A549 (cell line): ENCODE data around the gene SNW1. TPM values are rescaled to one million over a fixed set of nuclear protein-coding genes. Genes with fewer than 3 reads are reported as not detected.

ENCODE experiments used
- ATAC-seq, 2 experiments: fragments of 200-7000 bp in 1 of 2; fragments of >200 bp in 1 of 2; cut with Nextera tagmentation in 1 of 2; cut with Tn5 transposase in 1 of 2; 3 replicates each; pipeline versions ENCODE4 v1.8.0 to v1.9.1; 2018 to 2020; ENCODE audit warnings: mild to moderate bottlenecking in 1 of 2, moderate library complexity in 1 of 2
- CTCF ChIA-PET: fragments of 300-600 bp; sonication (Branson Sonifier 250); formaldehyde crosslinking; extraction: SDS; loops from one replicate; lab custom pipeline; 2021; ENCODE audit warnings: antibody characterized with exemption, inconsistent platforms; lab: Yijun Ruan, JAX
- POLR2A ChIA-PET: fragments of 350-600 bp; formaldehyde crosslinking; extraction: SDS; loops from one replicate; lab custom pipeline; 2021; ENCODE audit warnings: antibody characterized with exemption, inconsistent platforms; lab: Yijun Ruan, JAX
- DNase-seq, 2 experiments: peaks; one replicate each; pipeline versions ENCODE4 v3.0.0 to v3.0.0-alpha.2; 2011 to 2016; ENCODE audit warnings: low read depth in 1 of 2, low spot score in 1 of 2
- FAIRE-seq: peaks from 2 replicates; lab custom pipeline; 2011; peaks lifted over from hg19 to GRCh38; lab: Jason Lieb, UNC
- H3K27ac ChIP-seq, 2 experiments: fragments of >200 bp; sonication (Bioruptor Twin); formaldehyde crosslinking; 3 replicates each; pipeline ENCODE4 v1.5.1; 2016 to 2017
- H3K4me1 ChIP-seq: fragments of >200 bp; sonication (Bioruptor Twin); formaldehyde crosslinking; 3 replicates; pipeline ENCODE4 v1.6.1; 2016
- H3K4me2 ChIP-seq: fragments of >200 bp; sonication (Bioruptor Twin); formaldehyde crosslinking; 3 replicates; pipeline ENCODE4 v1.6.1; 2016
- H3K4me3 ChIP-seq: fragments of >200 bp; sonication (Bioruptor Twin); formaldehyde crosslinking; 3 replicates; pipeline ENCODE4 v1.5.1; 2016
- H3K9me3 ChIP-seq: fragments of >200 bp; sonication (Bioruptor Twin); formaldehyde crosslinking; 3 replicates; pipeline ENCODE4 v1.6.1; 2016
- CBX2 ChIP-seq: fragments of 200-600 bp; sonication (generic); IDR thresholded peaks from 2 replicates; pipeline ENCODE4 v1.6.1; 2016; ENCODE audit warnings: low read depth, mild to moderate bottlenecking, borderline replicate concordance
- CEBPB ChIP-seq, 2 experiments: fragments of >200 bp in 1 of 2; sonication (Bioruptor Twin) in 1 of 2; formaldehyde crosslinking in 1 of 2; IDR thresholded peaks; 2 replicates each; pipeline ENCODE4 v1.6.1; 2012 to 2016
- CHD4 ChIP-seq: fragments of 200-600 bp; sonication (generic); IDR thresholded peaks from 2 replicates; pipeline ENCODE4 v1.6.1; 2016; ENCODE audit warnings: antibody characterized with exemption, mild to moderate bottlenecking, borderline replicate concordance
- CTCF ChIP-seq: fragments of >200 bp; sonication (Bioruptor Twin); formaldehyde crosslinking; IDR thresholded peaks from 3 replicates; pipeline ENCODE4 v1.5.1; 2016
- E2F6 ChIP-seq: IDR thresholded peaks from 2 replicates; pipeline ENCODE4 v1.6.1; 2012; ENCODE audit warnings: low read depth, borderline replicate concordance
- EHMT2 ChIP-seq: fragments of 200-600 bp; sonication (generic); IDR thresholded peaks from 2 replicates; pipeline ENCODE4 v1.6.1; 2016; ENCODE audit warnings: antibody characterized with exemption, low read depth, mild to moderate bottlenecking, moderate library complexity
- EP300 ChIP-seq, 2 experiments: fragments of >200 bp; sonication (Bioruptor Twin); formaldehyde crosslinking; IDR thresholded peaks; 2 replicates in 1 of 2; 3 replicates in 1 of 2; pipeline ENCODE4 v1.6.1; 2016 to 2017
- ESRRA ChIP-seq: fragments of 150-350 bp; IDR thresholded peaks from 2 replicates; pipeline ENCODE4 v1.6.1; 2014; ENCODE audit warnings: mild to moderate bottlenecking, low read length, borderline replicate concordance
- FOSL2 ChIP-seq, 2 experiments: fragments of 450-650 bp in 1 of 2; fragments of >200 bp in 1 of 2; sonication (Bioruptor Twin) in 1 of 2; formaldehyde crosslinking; IDR thresholded peaks; 2 replicates each; pipeline versions ENCODE4 v1.5.0 to v1.6.1; 2016 to 2020; ENCODE audit warnings: mild to moderate bottlenecking in 1 of 2, moderate library complexity in 1 of 2
- GATA3 ChIP-seq: IDR thresholded peaks from 2 replicates; pipeline ENCODE4 v1.6.1; 2012; ENCODE audit warnings: borderline replicate concordance
- HDAC2 ChIP-seq: fragments of 200-600 bp; sonication (generic); IDR thresholded peaks from 2 replicates; pipeline ENCODE4 v1.6.1; 2016
- HES2 ChIP-seq: fragments of >200 bp; sonication (Bioruptor Twin); formaldehyde crosslinking; IDR thresholded peaks from 2 replicates; pipeline ENCODE4 v1.6.1; 2016
- HOXB5 ChIP-seq: fragments of 250-450 bp; sonication (Bioruptor Pico); IDR thresholded peaks from 2 replicates; pipeline ENCODE4 v1.5.0; 2020; ENCODE audit warnings: mild to moderate bottlenecking, moderate library complexity
- JUNB ChIP-seq: fragments of >200 bp; sonication (Bioruptor Twin); formaldehyde crosslinking; IDR thresholded peaks from 2 replicates; pipeline ENCODE4 v1.6.1; 2016
- MAFK ChIP-seq: fragments of 450-650 bp; IDR thresholded peaks from 2 replicates; pipeline ENCODE4 v1.6.1; 2014; ENCODE audit not compliant: partially characterized antibody
- MAX ChIP-seq: IDR thresholded peaks from 2 replicates; pipeline ENCODE4 v1.6.1; 2012
- NR3C1 ChIP-seq: fragments of >200 bp; sonication (Bioruptor Twin); formaldehyde crosslinking; IDR thresholded peaks from 3 replicates; pipeline ENCODE4 v1.6.1; 2017
- PHF8 ChIP-seq: fragments of 200-600 bp; sonication (generic); IDR thresholded peaks from 2 replicates; pipeline ENCODE4 v1.6.1; 2016; ENCODE audit warnings: low read depth, mild to moderate bottlenecking, antibody characterized with exemption, moderate library complexity, borderline replicate concordance
- POLR2A ChIP-seq: IDR thresholded peaks from 2 replicates; pipeline ENCODE4 v1.6.1; 2012; ENCODE audit warnings: mild to moderate bottlenecking, low read length
- POLR2AphosphoS2 ChIP-seq: conservative IDR thresholded peaks from 2 replicates; pipeline ENCODE4 v1.6.1; 2012; ENCODE audit warnings: low read length, improper control_type of control experiment, inconsistent platforms
- RAD21 ChIP-seq, 2 experiments: fragments of >200 bp in 1 of 2; sonication (Bioruptor Twin) in 1 of 2; formaldehyde crosslinking in 1 of 2; IDR thresholded peaks in 1 of 2; conservative IDR thresholded peaks in 1 of 2; 2 replicates in 1 of 2; 3 replicates in 1 of 2; pipeline ENCODE4 v1.6.1; 2012 to 2018; ENCODE audit warnings: inconsistent platforms in 1 of 2
- RARB ChIP-seq: fragments of 250-450 bp; sonication (Bioruptor Pico); IDR thresholded peaks from 2 replicates; pipeline ENCODE4 v1.8.0; 2021; ENCODE audit warnings: mild to moderate bottlenecking, moderate library complexity
- RCOR1 ChIP-seq: fragments of 150-350 bp; IDR thresholded peaks from 2 replicates; pipeline ENCODE4 v1.6.1; 2014; ENCODE audit warnings: antibody characterized with exemption, low read length, low read depth
- SREBF2 ChIP-seq: fragments of 450-650 bp; IDR thresholded peaks from 2 replicates; pipeline ENCODE4 v1.6.1; 2014; ENCODE audit warnings: mild to moderate bottlenecking, moderate library complexity
- TP53 ChIP-seq: fragments of 250-450 bp; sonication (Bioruptor Pico); IDR thresholded peaks from 2 replicates; pipeline ENCODE4 v1.5.0; 2021; ENCODE audit warnings: mild to moderate bottlenecking, moderate library complexity
- ZC3H11A ChIP-seq: fragments of 450-650 bp; IDR thresholded peaks from 2 replicates; pipeline ENCODE4 v1.6.1; 2014; ENCODE audit warnings: antibody characterized with exemption, mild to moderate bottlenecking
- ZFP36 ChIP-seq: fragments of 450-650 bp; IDR thresholded peaks from 2 replicates; pipeline ENCODE4 v1.6.1; 2014; ENCODE audit warnings: borderline replicate concordance; ENCODE audit not compliant: partially characterized antibody
- ZSCAN20 ChIP-seq: fragments of 250-450 bp; sonication (Bioruptor Pico); IDR thresholded peaks from 2 replicates; pipeline ENCODE4 v1.8.0; 2022; ENCODE audit warnings: mild to moderate bottlenecking, moderate library complexity
- WGBS: methylation state at CpG from one replicate; pipeline ENCODE4 v1.1.6; 2017; ENCODE audit errors: missing lambda C conversion rate; 5-methylcytosine and 5-hydroxymethylcytosine counted together
- polyA plus RNA-seq, 4 experiments: library from polyadenylated mRNA; depleted of rRNA in 3 of 4; stranded (reverse); fragments of >200 nt; fragmentation: RNase III in 1 of 4; extraction: RNeasy Plus Mini Kit Qiagen cat#74134 plus additional on column Dnase treatment in 1 of 4; gene quantifications; 2 replicates in 3 of 4; 3 replicates in 1 of 4; pipeline ENCODE4 v1.2.3, GENCODE V29; 2011 to 2017

Gene SNW1
- polyA plus RNA-seq, 2 of the 4 experiments (the other 2 are of a cell fraction) = 64.8 to 84.0 TPM

- no peak overlapping the region for H3K4me3 ChIP-seq
- no peak for ATAC-seq
- no peak overlapping the region for H3K27ac ChIP-seq
- no peak for FAIRE-seq
- TF ChIP-seq CTCF (peak; percentile 38; the same call in 1 of the 3 replicates), RAD21 (conservative IDR thresholded peaks at IDR 0.05 in 1 of 2, IDR thresholded peaks at IDR 0.05 in 1 of 2) (peak in 1 of 2 experiments; percentile 35; a peak in 1 of 5 replicates), ZC3H11A (no peak), JUNB (no peak)
- H3K4me2 ChIP-seq = no peak overlapping the region
- no peaks in the 10 kb centered on the region for H3K9me3 ChIP-seq
- no peaks in the 10 kb centered on the region for H3K4me1 ChIP-seq
- DNase-seq = peak; percentile 19 to 49
- ChIA-PET POLR2A (no interaction called here), CTCF (interaction anchor here (0.6 kb wide), 1 partner anchor 9 kb away, joined by 3 read pairs; no protein-coding TSS in a partner anchor)
- 43% methylated on average over 6 of the region's 6 CpGs for WGBS
Observed at GRCh38 chr14:77804592-77804991, 43.6 kb upstream of the SNW1 start.

- peaks cover 9% of the 10 kb centered on the region for H3K4me1 ChIP-seq
- 74% methylated on average over 1 of the region's 1 CpG for WGBS
- DNase-seq = no peak
- TF ChIP-seq HDAC2 = no peak
- TF ChIP-seq ESRRA = no peak
- TF ChIP-seq, all 56 proteins: peak for 0
- FAIRE-seq (no peak), ATAC-seq (no peak)
- H3K9me3 ChIP-seq = no peaks in the 10 kb centered on the region
- ChIA-PET POLR2A (interaction anchor here (0.9 to 2.0 kb wide), 2 partner anchors 40 to 43 kb away, joined by 3 to 13 read pairs; partner anchors contain the start of gene SNW1), CTCF (interaction anchor here (1.1 to 2.3 kb wide), 2 partner anchors 13 to 38 kb away, joined by 3 to 17 read pairs; partner anchors contain the start of gene SNW1)
- H3K4me2 ChIP-seq = peak overlapping the region; percentile 80
- peak overlapping the region; percentile 66 for H3K4me3 ChIP-seq
- H3K27ac ChIP-seq = peak overlapping the region; percentile 94 to 98
Observed at GRCh38 chr14:77800814-77801213, 39.9 kb upstream of the SNW1 start.

- Histone ChIP-seq H3K4me3 (peak within 1 kb of the TSS; percentile 66), H3K4me1 (peaks cover 13% of the 10 kb centered on the region), H3K9me3 (no peaks in the 10 kb centered on the region), H3K4me2 (peak within 1 kb of the TSS; percentile 80), H3K27ac (peak within 1 kb of the TSS; percentile 94 to 98)
- 2% methylated on average over 29 of the region's 66 CpGs for WGBS
- peak; percentile 94 to 95 for ATAC-seq
- ChIA-PET CTCF (interaction anchor here (0.6 to 2.3 kb wide), 2 partner anchors 38 to 408 kb away, joined by 3 to 17 read pairs; partner anchors contain the start of gene SNW1), POLR2A (interaction anchor here (0.6 to 2.0 kb wide), 5 partner anchors 16 to 74 kb away, joined by 3 to 13 read pairs (median 3); partner anchors contain the start of gene SNW1)
- DNase-seq = peak; percentile 76 to 88
- FAIRE-seq = no peak
- TF ChIP-seq EP300 (IDR thresholded peaks at IDR 0.05) (no peak), ZSCAN20 (CRISPR knock-in tag) (no peak), E2F6 (peak; percentile 75; the same call in 1 of the 2 replicates), RARB (CRISPR knock-in tag) (no peak), CHD4 (no peak), JUNB (no peak), POLR2AphosphoS2 (no peak), ZFP36 (no peak), ZC3H11A (no peak), CEBPB (IDR thresholded peaks at IDR 0.05) (no peak), CBX2 (no peak), FOSL2 (IDR thresholded peaks at IDR 0.05) (no peak), FOSL2 (CRISPR knock-in tag; IDR thresholded peaks at IDR 0.05) (peak; percentile 58), RAD21 (conservative IDR thresholded peaks at IDR 0.05 in 1 of 2, IDR thresholded peaks at IDR 0.05 in 1 of 2) (no peak), GATA3 (no peak), MAX (peak; percentile 95), RCOR1 (no peak), PHF8 (peak; percentile 88), MAFK (no peak), TP53 (CRISPR knock-in tag) (no peak), EHMT2 (no peak), HOXB5 (CRISPR knock-in tag) (0 out of 2 replicates have a peak, but pooled peaks have one; percentile 29), HES2 (no peak), NR3C1 (no peak), POLR2A (peak; percentile 75), SREBF2 (no peak)
Observed at GRCh38 chr14:77799863-77800730, 39.1 kb upstream of the SNW1 start, which contains the start of gene ADCK1. TSS of gene ADCK1 (plus strand) at chr14:77800109. CDS start at chr14:77818979, 18,870 bp downstream.
